Adrenal gland (tissue), 12 donors: ENCODE measurements around the gene ATG16L2. TPM values are rescaled to one million over a fixed set of nuclear protein-coding genes. Genes with fewer than 3 reads are reported as not detected.

Experiments used
- DNase-seq, 7 donors: peaks; one replicate each; pipeline ENCODE4 v3.0.0-alpha.2; 2019 to 2020
- H3K27ac ChIP-seq, 5 donors: fragments of 200-600 bp; sonication (generic) in 4 of 5; 1 replicate in 3 of 5; 2 replicates in 2 of 5; pipeline versions ENCODE4 v1.5.1 to v1.8.0; 2016 to 2020; ENCODE audit warnings: mild to moderate bottlenecking in 1 of 5
- H3K27me3 ChIP-seq: fragments of 200-600 bp; 2 replicates; pipeline ENCODE4 v1.8.0; 2021
- H3K36me3 ChIP-seq, 2 donors: fragments of 200-600 bp; replicated peaks in 1 of 2; 1 replicate in 1 of 2; 2 replicates in 1 of 2; pipeline versions ENCODE4 v1.5.1 to v1.8.0; 2018 to 2022
- H3K4me1 ChIP-seq, 2 donors: fragments of 200-600 bp; replicated peaks in 1 of 2; 1 replicate in 1 of 2; 2 replicates in 1 of 2; pipeline versions ENCODE4 v1.5.1 to v1.8.0; 2018 to 2021
- H3K4me3 ChIP-seq, 4 donors: fragments of 200-600 bp; sonication (generic) in 3 of 4; one replicate each; pipeline ENCODE4 v1.5.1; 2016 to 2018
- H3K9me3 ChIP-seq, 3 donors: fragments of 200-600 bp; sonication (generic) in 1 of 3; replicated peaks in 1 of 3; 1 replicate in 2 of 3; 2 replicates in 1 of 3; pipeline versions ENCODE4 v1.5.1 to v1.8.0; 2016 to 2021
- POLR2A ChIP-seq, 2 donors: fragments of 450-650 bp; IDR thresholded peaks; one replicate each; pipeline ENCODE4 v1.6.1; 2017; ENCODE audit warnings: antibody characterized with exemption in 2 of 2, mild to moderate bottlenecking in 2 of 2, moderate library complexity in 1 of 2
- WGBS, 4 donors: extraction: QIAGEN DNeasy Blood & Tissue Kit in 2 of 4; methylation state at CpG; one replicate each; pipeline versions ENCODE4 v1.1.5 to v1.1.7; 2013 to 2017; 5-methylcytosine and 5-hydroxymethylcytosine counted together
- intact Hi-C, 2 donors: fragments of 100-400 bp; cut with DNase I; formaldehyde crosslinking; loops; one replicate each; pipeline versions ENCODE4 v1.14.1 to v1.15.0; 2022 to 2023
- polyA plus RNA-seq, 3 donors: library from polyadenylated mRNA; stranded (reverse); fragments of 200-250 nt in 2 of 3; fragments of 350-450 nt in 1 of 3; fragmentation: Illumina TruSeq in 1 of 3; extraction: RNeasy Lipid Tissue Mini Kit (QIAGEN cat#74804) in 1 of 3; gene quantifications; one replicate each; pipeline ENCODE4 v1.2.3, GENCODE V29; 2013 to 2014
- total RNA-seq, 9 donors: library from RNA; depleted of rRNA in 4 of 9; stranded (reverse); fragments of >200 nt in 4 of 9; fragments of 120-200 nt in 1 of 9; fragmentation: NEBNext Ultra II Directional in 1 of 9; extraction: Animal tissue kit (Norgen Biotek cat#: 25700) in 1 of 9; gene quantifications; one replicate each; pipeline versions ENCODE4 v1.1.0 to v1.2.4, GENCODE V29; 2013 to 2023
- TF ChIP-seq, protein P1 (sequence below), 6 experiments: fragments of 450-650 bp in 4 of 6; fragments of 200-600 bp in 2 of 6; sonication (generic) in 1 of 6; IDR thresholded peaks; 1 replicate in 5 of 6; 2 replicates in 1 of 6; pipeline versions ENCODE4 v1.5.1 to v1.8.0; 2016 to 2021; ENCODE audit warnings: antibody characterized with exemption in 6 of 6, mild to moderate bottlenecking in 2 of 6, moderate library complexity in 1 of 6
- donor health status: healthy with polysubstance abuse.
- donor health status: Bipolar disorder and iron deficiency.
- donor health status: DM: yes; HTN: yes; CAD: no.
- donor health status: DM: no; HTN: no; CAD: no.
- donor health status: DM: no; HTN: no; CAD: no.
- donor health status: DM: yes; HTN: yes; CAD: no.

The ATG16L2 gene
- total and polyA plus RNA-seq, 12 donors: 5.7 to 343 (median 30.6) TPM

DNA sequence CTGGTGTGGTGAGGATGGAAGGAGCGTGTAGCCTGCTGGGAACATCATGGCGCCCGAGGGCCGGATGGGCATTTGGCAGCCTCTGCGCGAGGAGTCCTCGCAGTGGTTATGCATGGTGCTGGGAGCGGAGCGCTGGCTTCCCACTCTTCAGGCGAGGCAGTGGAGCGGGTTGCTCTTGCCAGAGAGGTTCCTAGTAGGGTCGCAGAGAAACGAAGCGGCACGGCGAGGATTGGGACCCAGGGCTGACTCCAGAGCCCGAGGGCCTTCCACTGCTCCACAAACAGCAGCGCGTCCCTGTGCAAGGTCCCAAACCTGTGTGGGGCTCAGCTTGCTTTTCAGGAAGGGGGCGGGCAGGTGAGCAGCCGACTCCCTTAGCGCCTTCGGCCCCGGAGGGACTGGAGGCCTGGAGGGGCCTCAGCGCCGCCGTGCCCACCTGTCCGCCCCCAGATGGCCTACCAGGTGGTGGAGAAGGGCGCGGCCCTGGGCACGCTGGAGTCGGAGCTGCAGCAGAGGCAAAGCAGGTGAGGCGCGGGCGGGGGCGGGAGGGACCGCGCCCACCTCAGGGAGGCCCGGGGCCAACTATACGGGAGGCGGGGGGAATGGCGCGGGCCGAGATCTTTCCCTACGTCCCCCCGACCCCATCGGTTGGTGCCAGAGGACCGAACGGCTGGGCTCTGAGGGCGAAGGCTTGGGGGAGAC, 7.2 kb downstream of the ATG16L2 start:
- H3K27ac ChIP-seq: peak overlapping the region in 2 of 5 donors; percentile 73 to 82
- peaks cover 7 to 14% of the 10 kb centered on the region in 2 donors for H3K4me1 ChIP-seq
- no peaks in the 10 kb centered on the region for H3K27me3 ChIP-seq
- peaks cover 0 to 29% of the 10 kb centered on the region in 2 donors for H3K36me3 ChIP-seq
- peak overlapping the region in 2 of 4 donors; percentile 24 to 63 for H3K4me3 ChIP-seq
- no peak for TF ChIP-seq POLR2A (IDR thresholded peaks at IDR 0.05)
- TF ChIP-seq, protein P1, sequence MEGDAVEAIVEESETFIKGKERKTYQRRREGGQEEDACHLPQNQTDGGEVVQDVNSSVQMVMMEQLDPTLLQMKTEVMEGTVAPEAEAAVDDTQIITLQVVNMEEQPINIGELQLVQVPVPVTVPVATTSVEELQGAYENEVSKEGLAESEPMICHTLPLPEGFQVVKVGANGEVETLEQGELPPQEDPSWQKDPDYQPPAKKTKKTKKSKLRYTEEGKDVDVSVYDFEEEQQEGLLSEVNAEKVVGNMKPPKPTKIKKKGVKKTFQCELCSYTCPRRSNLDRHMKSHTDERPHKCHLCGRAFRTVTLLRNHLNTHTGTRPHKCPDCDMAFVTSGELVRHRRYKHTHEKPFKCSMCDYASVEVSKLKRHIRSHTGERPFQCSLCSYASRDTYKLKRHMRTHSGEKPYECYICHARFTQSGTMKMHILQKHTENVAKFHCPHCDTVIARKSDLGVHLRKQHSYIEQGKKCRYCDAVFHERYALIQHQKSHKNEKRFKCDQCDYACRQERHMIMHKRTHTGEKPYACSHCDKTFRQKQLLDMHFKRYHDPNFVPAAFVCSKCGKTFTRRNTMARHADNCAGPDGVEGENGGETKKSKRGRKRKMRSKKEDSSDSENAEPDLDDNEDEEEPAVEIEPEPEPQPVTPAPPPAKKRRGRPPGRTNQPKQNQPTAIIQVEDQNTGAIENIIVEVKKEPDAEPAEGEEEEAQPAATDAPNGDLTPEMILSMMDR (IDR thresholded peaks at IDR 0.05): no peak
- intact Hi-C loops: no loop called here
- peak in 3 of 7 donors; percentile 16 to 64 (median 42) for DNase-seq
- no peaks in the 10 kb centered on the region for H3K9me3 ChIP-seq
- 56 to 83% (median 65%) methylated on average over 20 to 50 of the region's 50 CpGs for WGBS, 4 donors

DNA sequence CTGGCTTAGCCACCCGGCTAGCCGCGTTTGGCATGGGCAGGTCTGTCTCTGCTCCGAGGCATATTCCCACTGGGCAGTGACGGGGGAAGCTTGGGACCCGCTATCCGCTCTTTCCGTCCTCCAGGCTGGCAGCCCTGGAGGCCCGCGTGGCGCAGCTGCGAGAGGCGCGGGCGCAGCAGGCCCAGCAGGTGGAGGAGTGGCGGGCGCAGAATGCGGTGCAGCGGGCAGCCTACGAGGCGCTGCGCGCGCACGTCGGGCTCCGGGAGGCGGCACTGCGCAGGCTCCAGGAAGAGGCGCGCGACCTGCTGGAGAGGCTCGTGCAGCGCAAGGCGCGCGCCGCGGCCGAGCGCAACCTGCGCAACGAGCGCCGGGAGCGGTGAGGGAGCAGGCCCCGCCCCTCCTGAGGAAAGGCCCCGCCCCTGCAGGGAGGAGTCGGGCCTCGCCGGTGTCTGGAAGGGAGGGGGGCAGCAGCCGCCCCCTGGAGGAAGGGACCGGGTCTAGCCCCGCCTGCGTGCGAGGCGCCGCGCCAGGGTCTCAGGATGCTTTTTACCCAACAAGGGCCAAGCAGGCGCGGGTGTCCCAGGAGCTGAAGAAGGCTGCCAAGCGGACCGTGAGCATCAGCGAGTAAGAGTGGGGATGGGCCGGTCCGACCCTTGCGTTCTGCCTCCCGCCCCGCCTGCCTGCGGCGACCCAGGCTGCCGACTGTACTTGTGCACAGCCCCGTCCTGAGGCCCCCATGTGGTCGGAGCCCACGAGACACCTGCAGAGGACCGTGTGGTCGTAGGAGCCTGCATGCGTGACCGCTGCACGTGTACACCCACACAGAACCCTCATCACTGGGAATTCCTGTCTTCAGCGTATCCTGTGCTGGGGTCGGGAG, 7.9 kb downstream of the ATG16L2 start:
- Histone ChIP-seq H3K27me3 (no peaks in the 10 kb centered on the region), H3K27ac (peak overlapping the region in 3 of 5 donors; percentile 5 to 82 (median 73)), H3K9me3 (no peaks in the 10 kb centered on the region), H3K4me3 (peak overlapping the region in 2 of 4 donors; percentile 24 to 63), H3K36me3 (peaks cover 0 to 29% of the 10 kb centered on the region in 2 donors), H3K4me1 (peaks cover 8 to 10% of the 10 kb centered on the region in 2 donors)
- DNase-seq: peak; percentile 88 to 94 (median 93)
- intact Hi-C loops: no loop called here
- peak; percentile 57 to 83 for TF ChIP-seq POLR2A (IDR thresholded peaks at IDR 0.05)
- TF ChIP-seq, protein P1 (IDR thresholded peaks at IDR 0.05): peak in 3 of 6 experiments; percentile 30 to 57 (median 56)
- WGBS, 4 donors: 15 to 30% (median 23%) methylated on average over 15 to 82 of the region's 82 CpGs

DNA sequence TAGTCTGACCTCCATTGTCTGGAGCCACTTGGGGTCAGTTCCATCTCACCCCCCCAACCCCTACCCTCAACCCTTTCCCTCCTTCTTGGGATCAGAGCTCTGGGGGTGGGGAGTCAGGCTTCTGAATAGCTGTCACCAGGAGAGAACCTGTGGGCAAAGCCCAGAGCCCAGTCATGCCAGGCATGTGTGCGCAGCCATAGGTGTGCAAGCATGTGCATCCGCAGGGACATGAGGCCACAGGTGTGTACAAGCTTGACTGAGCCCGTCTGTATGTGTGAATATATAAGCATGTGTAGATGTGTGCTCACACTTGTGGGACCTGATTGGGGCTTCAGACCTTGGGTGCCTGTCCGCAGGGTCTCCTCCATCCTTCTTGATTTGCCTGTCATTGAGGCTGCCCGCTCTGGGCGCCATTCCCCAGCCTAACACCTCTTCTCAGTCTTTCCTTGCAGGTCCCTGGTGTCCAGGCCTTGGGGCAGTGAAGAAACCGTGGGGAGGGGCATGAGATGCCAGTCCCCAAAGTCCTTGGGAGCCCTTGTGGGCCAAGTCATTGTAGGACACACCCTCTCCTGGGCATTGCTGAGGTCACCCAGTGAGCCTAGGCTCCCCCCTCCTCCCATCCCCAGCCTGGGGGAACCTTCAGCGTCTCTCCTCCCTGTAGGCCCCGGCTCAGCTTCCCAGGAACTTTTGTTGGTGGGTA, 9.0 kb downstream of the ATG16L2 start:
- peak in 3 of 7 donors; percentile 32 to 63 (median 47) for DNase-seq
- 86 to 91% (median 90%) methylated on average over 8 to 9 of the region's 9 CpGs; no CpG with 5 or more reads in 1 of the 4 donors for WGBS, 4 donors
- intact Hi-C loops: no loop called here

More for the DNA sequence above, 9.0 kb downstream of the ATG16L2 start:
- H3K27me3 ChIP-seq: no peaks in the 10 kb centered on the region
- peaks cover 18 to 21% of the 10 kb centered on the region in 2 donors for H3K4me1 ChIP-seq
- no peak overlapping the region for H3K4me3 ChIP-seq
- H3K9me3 ChIP-seq: no peaks in the 10 kb centered on the region
- no peak for TF ChIP-seq POLR2A (IDR thresholded peaks at IDR 0.05)
- TF ChIP-seq, protein P1 (IDR thresholded peaks at IDR 0.05): no peak
- H3K36me3 ChIP-seq: peaks cover 0 to 19% of the 10 kb centered on the region in 2 donors
- peak overlapping the region in 2 of 5 donors; percentile 22 to 73 for H3K27ac ChIP-seq
